ENCODE data around the gene UNC13A.

UNC13A gene

DNA sequence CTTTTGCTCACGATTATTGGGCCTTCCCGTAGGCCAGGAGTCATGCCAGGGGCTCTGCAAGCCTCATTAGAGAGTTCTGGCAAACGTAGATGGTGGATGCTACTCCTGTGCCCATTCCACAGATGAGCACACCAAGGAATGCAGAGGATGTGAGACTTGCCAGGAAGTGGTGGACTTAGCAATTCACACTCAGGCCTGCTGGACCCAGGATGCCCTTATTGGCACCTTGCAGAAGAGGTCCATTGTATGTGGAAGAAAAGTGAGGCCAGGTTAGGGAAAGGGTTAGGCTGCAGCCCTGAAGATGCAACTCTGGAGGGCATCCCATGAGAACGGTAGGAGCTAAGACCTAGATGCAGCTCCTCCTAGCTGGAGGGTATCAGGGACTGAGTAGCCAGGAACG lies 5.9 kb downstream of the UNC13A start:
- Histone ChIP-seq H3K4me1 (ENCODE audit: control insufficient read depth in 1 of 2, insufficient read depth in 1 of 2, low read depth in 1 of 2, low read length in 1 of 2) (no peaks in the 10 kb centered on the region), H3K4me3 (ENCODE audit: low read depth in 1 of 2, low read length in 1 of 2) (no peak overlapping the region), H3K36me3 (no peaks in the 10 kb centered on the region), H3K27ac (no peak overlapping the region), H3K27me3 (peaks cover 100% of the 10 kb centered on the region), H3K9me3 (no peaks in the 10 kb centered on the region)
- no peak for TF ChIP-seq CTCF (IDR thresholded peaks at IDR 0.05)

- Histone ChIP-seq H3K4me3 (ENCODE audit: low read depth in 1 of 2, low read length in 1 of 2) (no peak overlapping the region), H3K36me3 (no peaks in the 10 kb centered on the region), H3K27ac (no peak overlapping the region), H3K27me3 (peaks cover 98% of the 10 kb centered on the region), H3K9me3 (no peaks in the 10 kb centered on the region), H3K4me1 (ENCODE audit: control insufficient read depth in 1 of 2, insufficient read depth in 1 of 2, low read depth in 1 of 2, low read length in 1 of 2) (no peaks in the 10 kb centered on the region)
- no peak for TF ChIP-seq CTCF (IDR thresholded peaks at IDR 0.05)
These were observed 6.5 kb downstream of the UNC13A start for GRCh38 chr19:17681505-17682125.

- no peaks in the 10 kb centered on the region for H3K36me3 ChIP-seq
- TF ChIP-seq CTCF (IDR thresholded peaks at IDR 0.05), result no peak
- H3K4me3 ChIP-seq (ENCODE audit: low read depth in 1 of 2, low read length in 1 of 2), result no peak overlapping the region
- no peak overlapping the region for H3K27ac ChIP-seq
- peaks cover 94% of the 10 kb centered on the region for H3K27me3 ChIP-seq
- no peaks in the 10 kb centered on the region for H3K9me3 ChIP-seq
- no peaks in the 10 kb centered on the region for H3K4me1 ChIP-seq (ENCODE audit: control insufficient read depth in 1 of 2, insufficient read depth in 1 of 2, low read depth in 1 of 2, low read length in 1 of 2)
These were observed 7.9 kb downstream of the UNC13A start for GRCh38 chr19:17680230-17680722.

DNA sequence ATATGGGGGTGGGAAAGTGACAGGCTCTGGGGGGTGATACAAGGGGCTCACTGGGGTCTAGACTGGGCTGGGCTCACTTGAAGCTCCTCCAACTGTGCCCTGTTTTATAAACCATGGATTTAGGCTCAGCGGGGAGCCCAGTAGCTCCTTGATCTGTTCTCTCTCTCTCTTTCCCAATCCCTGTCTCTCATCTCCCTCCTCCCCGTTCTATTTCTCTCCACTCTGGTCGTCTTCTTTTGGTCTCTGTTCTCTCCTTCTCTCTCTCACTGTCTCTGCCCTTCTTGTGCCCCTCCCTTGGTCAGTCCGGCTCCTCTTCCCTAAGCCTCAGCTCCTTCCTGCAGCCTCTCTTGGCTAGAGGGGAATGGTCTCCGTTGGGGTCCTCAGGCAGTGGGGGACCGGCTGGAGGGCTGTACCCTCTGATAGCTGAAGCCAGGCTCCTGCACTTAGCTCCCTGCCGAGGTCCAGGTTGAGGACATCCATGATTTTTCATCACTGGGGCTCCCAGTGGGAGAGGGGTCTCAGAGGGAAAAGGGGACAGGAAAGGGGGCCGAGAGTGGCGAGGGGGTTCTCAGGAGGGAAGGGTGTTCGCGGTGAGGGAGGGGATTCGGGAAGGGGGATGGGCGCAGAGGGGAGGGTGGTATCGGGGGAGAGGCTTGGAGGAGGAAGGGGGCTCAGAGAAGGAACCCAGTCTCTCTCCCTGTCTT lies 8.5 kb downstream of the UNC13A start:
- Histone ChIP-seq H3K9me3 (no peaks in the 10 kb centered on the region), H3K36me3 (no peaks in the 10 kb centered on the region)

GRCh38 chr19:17678836-17679235 lies 9.3 kb downstream of the UNC13A start:
- Histone ChIP-seq H3K36me3 (no peaks in the 10 kb centered on the region), H3K27ac (no peak overlapping the region), H3K27me3 (peaks cover 80% of the 10 kb centered on the region), H3K9me3 (no peaks in the 10 kb centered on the region), H3K4me3 (ENCODE audit: low read depth in 1 of 2, low read length in 1 of 2) (no peak overlapping the region), H3K4me1 (ENCODE audit: control insufficient read depth in 1 of 2, insufficient read depth in 1 of 2, low read depth in 1 of 2, low read length in 1 of 2) (no peaks in the 10 kb centered on the region)
- TF ChIP-seq CTCF (IDR thresholded peaks at IDR 0.05), result no peak

More for the DNA sequence above, 8.5 kb downstream of the UNC13A start:
- TF ChIP-seq CTCF (IDR thresholded peaks at IDR 0.05), result no peak
- Histone ChIP-seq H3K4me1 (ENCODE audit: control insufficient read depth in 1 of 2, insufficient read depth in 1 of 2, low read depth in 1 of 2, low read length in 1 of 2) (no peaks in the 10 kb centered on the region), H3K27ac (no peak overlapping the region), H3K4me3 (ENCODE audit: low read depth in 1 of 2, low read length in 1 of 2) (no peak overlapping the region), H3K27me3 (peaks cover 88% of the 10 kb centered on the region)
